Caco-2 (cell line): ENCODE measurements around the gene LNX2. TPM values are rescaled to one million over a fixed set of nuclear protein-coding genes. Genes with fewer than 3 reads are reported as not detected.

Experiments
- BruUV-seq: library from RNA; stranded (reverse); fragments of 400-500 nt; replicated peaks from 2 replicates; lab custom pipeline; 2021; lab: Mats Ljungman, UMichigan
- CTCF ChIA-PET: fragments of 300-600 bp; sonication (Branson Sonifier 250); formaldehyde crosslinking; loops from one replicate; lab custom pipeline; 2022; ENCODE audit warnings: antibody characterized with exemption; lab: Charles Lee
- POLR2A ChIA-PET: fragments of 300-600 bp; sonication (Branson Sonifier 250); formaldehyde crosslinking; loops from one replicate; lab custom pipeline; 2022; ENCODE audit warnings: antibody characterized with exemption; lab: Charles Lee
- DNase-seq, 2 experiments: peaks; one replicate each; pipeline versions ENCODE4 v3.0.0 to v3.0.0-alpha.2; 2020 to 2022
- H3K27me3 ChIP-seq: replicated peaks from 2 replicates; pipeline ENCODE4 v1.6.0; 2011; ENCODE audit warnings: low read length; ENCODE audit not compliant: control insufficient read depth, insufficient read depth
- H3K36me3 ChIP-seq: 2 replicates; pipeline ENCODE4 v1.5.1; 2011; ENCODE audit warnings: low read length; ENCODE audit not compliant: control insufficient read depth, insufficient read depth
- H3K4me1 ChIP-seq: fragments of 250-450 bp; sonication (Bioruptor Pico); 2 replicates; pipeline ENCODE4 v1.5.1; 2020; ENCODE audit warnings: mild to moderate bottlenecking
- H3K4me3 ChIP-seq: 2 replicates; pipeline ENCODE4 v1.5.1; 2011; ENCODE audit warnings: low read depth, mild to moderate bottlenecking, control low read depth, low read length
- H3K9me3 ChIP-seq: fragments of 250-450 bp; sonication (Bioruptor Pico); 2 replicates; pipeline ENCODE4 v1.5.1; 2020; ENCODE audit warnings: mild to moderate bottlenecking, moderate library complexity
- H3K27ac Mint-ChIP-seq: one replicate; pipeline ENCODE4 v1.8.0; 2022; ENCODE audit warnings: mixed read lengths; ENCODE audit not compliant: unreplicated experiment
- H3K27me3 Mint-ChIP-seq: one replicate; pipeline ENCODE4 v1.8.0; 2022; ENCODE audit warnings: mixed read lengths; ENCODE audit not compliant: insufficient read depth, unreplicated experiment
- H3K36me3 Mint-ChIP-seq: one replicate; pipeline ENCODE4 v1.8.0; 2022; ENCODE audit warnings: mild to moderate bottlenecking, mixed read lengths; ENCODE audit not compliant: insufficient read depth, unreplicated experiment
- H3K4me1 Mint-ChIP-seq: one replicate; pipeline ENCODE4 v1.8.0; 2022; ENCODE audit warnings: low read depth, mixed read lengths; ENCODE audit not compliant: unreplicated experiment
- H3K4me3 Mint-ChIP-seq: one replicate; pipeline ENCODE4 v1.8.0; 2022; ENCODE audit warnings: mild to moderate bottlenecking, moderate library complexity, mixed read lengths; ENCODE audit not compliant: unreplicated experiment
- H3K9me3 Mint-ChIP-seq: one replicate; pipeline ENCODE4 v1.8.0; 2022; ENCODE audit warnings: mixed read lengths; ENCODE audit not compliant: unreplicated experiment
- CTCF ChIP-seq, 2 experiments: fragments of 200-600 bp in 1 of 2; IDR thresholded peaks; 1 replicate in 1 of 2; 2 replicates in 1 of 2; pipeline versions ENCODE4 v1.5.1 to v1.8.0; 2011 to 2022; ENCODE audit warnings: antibody characterized with exemption in 1 of 2, control low read depth in 1 of 2, inconsistent platforms in 1 of 2, low read depth in 1 of 2, low read length in 1 of 2, mild to moderate bottlenecking in 1 of 2, moderate library complexity in 1 of 2; ENCODE audit not compliant: insufficient read depth in 1 of 2, severe bottlenecking in 1 of 2, unreplicated experiment in 1 of 2
- intact Hi-C: fragments of 100-400 bp; cut with micrococcal nuclease; formaldehyde crosslinking; loops from one replicate; pipeline ENCODE4 v1.10.0; 2022; ENCODE audit not compliant: unreplicated experiment
- total RNA-seq: library from RNA; stranded (reverse); gene quantifications from 2 replicates; pipeline ENCODE4 v1.2.3, GENCODE V29; 2022

LNX2 gene
- total RNA-seq, 1 experiment from 2014 or later, result 24.4 TPM

- H3K4me1 Mint-ChIP-seq, result peaks cover 4% of the 10 kb centered on the region
- H3K9me3 Mint-ChIP-seq, result no peaks in the 10 kb centered on the region
- POLR2A ChIA-PET, result no interaction called here
- intact Hi-C loops, result no loop called here
- no peaks in the 10 kb centered on the region for H3K27me3 Mint-ChIP-seq
- BruUV-seq, result no TSS peak
- TF ChIP-seq CTCF (IDR thresholded peaks at IDR 0.05; ENCODE audit: insufficient read depth in 1 of 2, low read depth in 1 of 2, low read length in 1 of 2, severe bottlenecking in 1 of 2, unreplicated experiment in 1 of 2), result no peak
- H3K36me3 Mint-ChIP-seq, result peaks cover under 1% of the 10 kb centered on the region
- H3K4me3 Mint-ChIP-seq, result no peak overlapping the region
- Histone ChIP-seq H3K9me3 (no peaks in the 10 kb centered on the region), H3K4me1 (peaks cover 16% of the 10 kb centered on the region), H3K36me3 (no peaks in the 10 kb centered on the region), H3K4me3 (no peak overlapping the region), H3K27me3 (no peaks in the 10 kb centered on the region)
- CTCF ChIA-PET, result no interaction called here
- no peak for DNase-seq
- H3K27ac Mint-ChIP-seq, result no peak overlapping the region
Measured at GRCh38 chr13:27662738-27663470, 42.6 kb upstream of the LNX2 start.

- no peak overlapping the region for H3K4me3 Mint-ChIP-seq
- no peaks in the 10 kb centered on the region for H3K9me3 Mint-ChIP-seq
- DNase-seq, result no peak
- Histone ChIP-seq H3K27me3 (no peaks in the 10 kb centered on the region), H3K4me3 (no peak overlapping the region), H3K4me1 (peaks cover 19% of the 10 kb centered on the region), H3K9me3 (no peaks in the 10 kb centered on the region), H3K36me3 (no peaks in the 10 kb centered on the region)
- H3K4me1 Mint-ChIP-seq, result peaks cover 5% of the 10 kb centered on the region
- no peaks in the 10 kb centered on the region for H3K27me3 Mint-ChIP-seq
- no TSS peak for BruUV-seq
- POLR2A ChIA-PET, result no interaction called here
- CTCF ChIA-PET, result no interaction called here
- H3K36me3 Mint-ChIP-seq, result peaks cover 5% of the 10 kb centered on the region
- no peak for TF ChIP-seq CTCF (IDR thresholded peaks at IDR 0.05; ENCODE audit: insufficient read depth in 1 of 2, low read depth in 1 of 2, low read length in 1 of 2, severe bottlenecking in 1 of 2, unreplicated experiment in 1 of 2)
- peak overlapping the region; percentile 56 for H3K27ac Mint-ChIP-seq
- intact Hi-C loops, result no loop called here
Measured at GRCh38 chr13:27661017-27661416, 40.7 kb upstream of the LNX2 start.

- peaks cover 24% of the 10 kb centered on the region for H3K4me1 ChIP-seq
- ChIA-PET CTCF (no interaction called here), POLR2A (no interaction called here)
- DNase-seq, result no peak
- no peaks in the 10 kb centered on the region for H3K27me3 ChIP-seq
- H3K9me3 ChIP-seq, result no peaks in the 10 kb centered on the region
- Mint-ChIP-seq H3K4me3 (no peak overlapping the region), H3K36me3 (peaks cover 5% of the 10 kb centered on the region), H3K4me1 (peaks cover 10% of the 10 kb centered on the region), H3K27me3 (no peaks in the 10 kb centered on the region), H3K9me3 (no peaks in the 10 kb centered on the region), H3K27ac (peak overlapping the region; percentile 56)
- H3K4me3 ChIP-seq, result no peak overlapping the region
- TF ChIP-seq CTCF (IDR thresholded peaks at IDR 0.05; ENCODE audit: insufficient read depth in 1 of 2, low read depth in 1 of 2, low read length in 1 of 2, severe bottlenecking in 1 of 2, unreplicated experiment in 1 of 2), result no peak
- BruUV-seq, result no TSS peak
- no peaks in the 10 kb centered on the region for H3K36me3 ChIP-seq
- intact Hi-C loops, result no loop called here
Measured at GRCh38 chr13:27660511-27660910, 40.2 kb upstream of the LNX2 start.
